GM12891 (cell line): ENCODE results near the gene DNAI7.

Experiments used
- POLR2A ChIP-seq: IDR thresholded peaks from 2 replicates; pipeline ENCODE4 v1.6.1; 2011; ENCODE audit warnings: low read depth, low read length, control low read depth
- POLR2AphosphoS5 ChIP-seq: IDR thresholded peaks from 2 replicates; pipeline ENCODE4 v1.6.1; 2011; ENCODE audit warnings: low read depth, low read length, control low read depth

DNA sequence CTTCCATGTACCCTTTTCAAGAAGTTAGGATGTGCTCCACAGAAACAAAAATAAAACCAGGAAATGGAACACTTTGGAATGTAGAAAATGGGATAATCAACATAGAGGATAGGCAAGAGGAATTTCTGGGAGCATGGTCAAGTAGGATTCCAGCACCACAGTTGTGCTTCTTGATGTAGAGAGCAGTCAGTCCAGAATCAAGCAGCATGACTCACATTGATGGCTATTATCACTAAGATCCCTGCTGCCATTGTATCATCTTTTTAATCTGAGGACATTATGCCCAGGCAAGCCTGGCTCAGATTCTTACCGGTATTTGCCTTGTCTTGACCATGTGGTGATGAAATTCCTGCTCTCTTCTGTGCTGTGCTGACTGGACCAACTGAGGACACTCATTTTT is 5.7 kb upstream of the DNAI7 start:
- no peak for TF ChIP-seq POLR2A
- no peak for TF ChIP-seq POLR2AphosphoS5
